ENCODE results near the gene NCOA1.

GRCh38 chr2:24456599-24457556 is 34.2 kb upstream of the NCOA1 start:
- no peak for TF ChIP-seq CTCF (IDR thresholded peaks at IDR 0.05)
- no peak for TF ChIP-seq POLR2A (IDR thresholded peaks at IDR 0.05)
